ENCODE data around the gene UBE4B. TPM values are rescaled to one million over a fixed set of nuclear protein-coding genes. Genes with fewer than 3 reads are reported as not detected.
"Not testable (repeated sequence)": the region's sequence is repeated elsewhere in the genome, so short reads cannot be mapped to it uniquely, and the experiment has no call there.

The UBE4B gene
- total RNA-seq, 2 donors from 2014 or later, result 62.7 to 73.3 TPM

GRCh38 chr1:9993561-9994075, 39.1 kb upstream of the UBE4B start:
- TF ChIP-seq CTCF (conservative IDR thresholded peaks at IDR 0.05), result no peak
- no peak overlapping the region for H3K9ac ChIP-seq (ENCODE audit: extremely low read depth, low read length, poor library complexity, severe bottlenecking)

GRCh38 chr1:9996624-9997582, 35.9 kb upstream of the UBE4B start, which contains the start of gene RBP7:
TSS of gene RBP7 (plus strand) at chr1:9997228. CDS start at chr1:9997259, 31 bp downstream.
- Mint-ChIP-seq H3K27me3 (ENCODE audit: insufficient read depth) (peaks cover 47% of the 10 kb centered on the region), H3K4me3 (peak within 1 kb of the TSS; percentile 57), H3K27ac (no peak within 1 kb of the TSS), H3K36me3 (ENCODE audit: low read depth) (no peaks in the 10 kb centered on the region), H3K4me1 (peaks cover 5% of the 10 kb centered on the region), H3K9me3 (peaks cover 4% of the 10 kb centered on the region)
- no peak within 1 kb of the TSS for H3K9ac ChIP-seq (ENCODE audit: extremely low read depth, low read length, poor library complexity, severe bottlenecking)
- H3K36me3 ChIP-seq (ENCODE audit: control insufficient read depth, insufficient read depth, low read length), result no peaks in the 10 kb centered on the region
- WGBS, 2 experiments (ENCODE audit: insufficient coverage in 1 of 2, insufficient read length in 1 of 2), result 5% methylated on average over 27 to 68 of the region's 71 CpGs
- H3K4me1 ChIP-seq (ENCODE audit: control insufficient read depth, insufficient read depth, low read length), result no peaks in the 10 kb centered on the region
- TF ChIP-seq CTCF (conservative IDR thresholded peaks at IDR 0.05), result no peak
- peaks cover 39% of the 10 kb centered on the region for H3K27me3 ChIP-seq (ENCODE audit: control insufficient read depth, insufficient read depth, low read length, poor library complexity, severe bottlenecking)
- peak; percentile 84 for DNase-seq
- peaks cover 6% of the 10 kb centered on the region for H3K9me3 ChIP-seq (ENCODE audit: control insufficient read depth, low read length)
- H3K27ac ChIP-seq (ENCODE audit: low read depth, low read length), result no peak within 1 kb of the TSS
- H3K4me3 ChIP-seq (ENCODE audit: low read length), result peak within 1 kb of the TSS; percentile 55

More at GRCh38 chr1:9993561-9994075, 39.1 kb upstream of the UBE4B start:
- Histone ChIP-seq H3K4me1 (ENCODE audit: control insufficient read depth, insufficient read depth, low read length) (no peaks in the 10 kb centered on the region), H3K27me3 (ENCODE audit: control insufficient read depth, insufficient read depth, low read length, poor library complexity, severe bottlenecking) (peaks cover 30% of the 10 kb centered on the region), H3K4me3 (ENCODE audit: low read length) (no peak overlapping the region), H3K36me3 (ENCODE audit: control insufficient read depth, insufficient read depth, low read length) (no peaks in the 10 kb centered on the region), H3K27ac (ENCODE audit: low read depth, low read length) (no peak overlapping the region), H3K9me3 (ENCODE audit: control insufficient read depth, low read length) (peaks cover 1% of the 10 kb centered on the region)
- DNase-seq, result no peak
- WGBS, 2 experiments (ENCODE audit: insufficient coverage in 1 of 2, insufficient read length in 1 of 2), result 88 to 95% methylated on average over 7 of the region's 7 CpGs
- no peak overlapping the region for H3K4me3 Mint-ChIP-seq
- H3K27ac Mint-ChIP-seq, result no peak overlapping the region
- H3K9me3 Mint-ChIP-seq, result no peaks in the 10 kb centered on the region
- peaks cover 31% of the 10 kb centered on the region for H3K27me3 Mint-ChIP-seq (ENCODE audit: insufficient read depth)
- peaks cover 5% of the 10 kb centered on the region for H3K4me1 Mint-ChIP-seq
- no peaks in the 10 kb centered on the region for H3K36me3 Mint-ChIP-seq (ENCODE audit: low read depth)

GRCh38 chr1:10001016-10001665, 31.6 kb upstream of the UBE4B start:
- no peak for TF ChIP-seq CTCF (conservative IDR thresholded peaks at IDR 0.05)
- Histone ChIP-seq H3K9me3 (ENCODE audit: control insufficient read depth, low read length) (peaks cover 6% of the 10 kb centered on the region), H3K27ac (ENCODE audit: low read depth, low read length) (no peak overlapping the region), H3K27me3 (ENCODE audit: control insufficient read depth, insufficient read depth, low read length, poor library complexity, severe bottlenecking) (peaks cover 34% of the 10 kb centered on the region), H3K4me1 (ENCODE audit: control insufficient read depth, insufficient read depth, low read length) (no peaks in the 10 kb centered on the region), H3K36me3 (ENCODE audit: control insufficient read depth, insufficient read depth, low read length) (no peaks in the 10 kb centered on the region), H3K9ac (ENCODE audit: extremely low read depth, low read length, poor library complexity, severe bottlenecking) (no peak overlapping the region), H3K4me3 (ENCODE audit: low read length) (no peak overlapping the region)
- DNase-seq, result no peak
- peaks cover 38% of the 10 kb centered on the region for H3K27me3 Mint-ChIP-seq (ENCODE audit: insufficient read depth)
- no peaks in the 10 kb centered on the region for H3K36me3 Mint-ChIP-seq (ENCODE audit: low read depth)
- WGBS, 2 experiments (ENCODE audit: insufficient coverage in 1 of 2, insufficient read length in 1 of 2), result 92 to 93% methylated on average over 5 to 8 of the region's 8 CpGs
- peaks cover 4% of the 10 kb centered on the region for H3K9me3 Mint-ChIP-seq
- H3K4me3 Mint-ChIP-seq, result no peak overlapping the region
- peaks cover 5% of the 10 kb centered on the region for H3K4me1 Mint-ChIP-seq
- no peak overlapping the region for H3K27ac Mint-ChIP-seq

- not testable (repeated sequence) for H3K4me3 Mint-ChIP-seq; H3K4me3 ChIP-seq (ENCODE audit: low read length); H3K27ac ChIP-seq (ENCODE audit: low read depth, low read length); H3K27me3 ChIP-seq (ENCODE audit: control insufficient read depth, insufficient read depth, low read length, poor library complexity, severe bottlenecking); H3K36me3 ChIP-seq (ENCODE audit: control insufficient read depth, insufficient read depth, low read length); H3K27ac Mint-ChIP-seq; DNase-seq; H3K27me3 Mint-ChIP-seq (ENCODE audit: insufficient read depth); H3K9me3 ChIP-seq (ENCODE audit: control insufficient read depth, low read length); H3K4me1 ChIP-seq (ENCODE audit: control insufficient read depth, insufficient read depth, low read length); H3K36me3 Mint-ChIP-seq (ENCODE audit: low read depth); H3K4me1 Mint-ChIP-seq; H3K9ac ChIP-seq (ENCODE audit: extremely low read depth, low read length, poor library complexity, severe bottlenecking); H3K9me3 Mint-ChIP-seq
- 93 to 96% methylated on average over 8 of the region's 8 CpGs for WGBS, 2 experiments (ENCODE audit: insufficient coverage in 1 of 2, insufficient read length in 1 of 2)
Observed at GRCh38 chr1:10005248-10005647, 27.5 kb upstream of the UBE4B start.
